ENCODE data around the gene TMEM62. TPM values are rescaled to one million over a fixed set of nuclear protein-coding genes. Genes with fewer than 3 reads are reported as not detected.
A peak's percentile ranks its signal among the peaks of the same experiment; 100 is the strongest.

Gene TMEM62
- total RNA-seq, 1 experiment from 2014 or later: 7.2 TPM

DNA sequence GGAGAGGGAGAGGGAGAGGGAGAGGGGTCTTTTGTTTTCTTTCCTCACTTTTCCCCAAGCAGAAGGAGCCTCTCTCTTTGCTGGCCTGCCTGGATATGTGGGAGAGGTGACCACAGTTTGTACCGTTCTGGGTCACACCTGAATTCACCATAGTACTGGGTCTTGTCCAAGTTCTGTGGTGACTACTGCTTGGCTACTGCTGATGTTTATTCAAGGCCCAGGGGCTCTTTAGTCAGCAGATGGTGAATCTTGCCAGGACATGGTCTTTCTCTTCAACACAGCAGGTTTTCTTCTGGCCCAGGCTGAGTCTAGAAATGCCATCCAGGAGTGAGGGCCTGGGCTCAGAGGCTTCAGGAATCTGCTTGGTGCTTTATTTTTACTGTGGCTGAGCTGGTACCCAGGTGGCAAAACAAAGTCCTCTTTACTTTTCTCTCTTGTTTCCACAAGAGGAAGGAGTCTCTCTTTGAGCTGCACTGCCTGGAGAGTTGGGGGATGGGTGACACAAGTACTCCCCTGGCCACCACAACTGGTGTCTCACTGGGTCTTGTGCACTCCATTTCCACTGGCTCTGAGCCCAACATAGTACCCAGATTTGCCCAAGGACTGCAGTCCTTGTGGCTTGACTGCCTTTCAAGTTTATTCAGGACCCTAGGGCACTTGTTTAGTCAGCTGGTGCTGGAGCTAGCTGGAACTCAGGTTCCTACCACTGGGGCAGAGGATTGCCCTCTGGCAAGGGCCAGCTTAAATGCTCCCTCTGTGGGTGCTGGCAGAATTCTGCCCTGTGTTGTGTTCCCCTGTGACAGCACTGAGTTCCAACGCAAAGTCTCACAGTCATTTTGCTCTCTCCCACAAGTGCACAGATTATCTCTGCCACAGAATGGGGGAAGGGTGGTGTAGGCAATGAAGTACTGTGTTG is 35.1 kb downstream of the TMEM62 start:
- Histone ChIP-seq H2BK15ac (ENCODE audit: low read depth, low read length) (no peak overlapping the region), H3K79me1 (ENCODE audit: insufficient read depth, low read depth, low read length, poor library complexity, severe bottlenecking) (no peaks in the 10 kb centered on the region), H3K79me2 (ENCODE audit: insufficient read depth, low read length) (no peaks in the 10 kb centered on the region), H2AK5ac (ENCODE audit: insufficient read length, low read length) (no peak overlapping the region), H3K4me1 (ENCODE audit: insufficient read depth, low read length) (no peaks in the 10 kb centered on the region), H2AFZ (ENCODE audit: low read length) (no peak overlapping the region), H2BK120ac (ENCODE audit: low read depth, low read length, poor library complexity, severe bottlenecking) (no peak overlapping the region), H2BK20ac (ENCODE audit: low read depth, low read length, poor library complexity, severe bottlenecking) (no peak overlapping the region), H3K4ac (ENCODE audit: low read depth, low read length) (no peak overlapping the region), H3K23ac (ENCODE audit: insufficient read length, low read depth, low read length) (no peak overlapping the region), H3T11ph (ENCODE audit: low read length) (no peak overlapping the region), H3K27me3 (ENCODE audit: insufficient read depth, low read length) (no peaks in the 10 kb centered on the region), H4K8ac (replicated peaks; ENCODE audit: insufficient read length, low read depth, low read length) (no peak overlapping the region), H3K27ac (ENCODE audit: insufficient read length, low read depth, low read length) (no peak overlapping the region), H4K91ac (ENCODE audit: insufficient read length, low read depth, low read length) (no peak overlapping the region), H4K5ac (ENCODE audit: insufficient read length, low read depth, low read length) (no peak overlapping the region), H4K20me1 (ENCODE audit: control insufficient read depth, insufficient read depth, insufficient read length) (no peaks in the 10 kb centered on the region), H3K23me2 (ENCODE audit: insufficient read length, low read depth, low read length, poor library complexity, severe bottlenecking) (no peaks in the 10 kb centered on the region), H3K18ac (ENCODE audit: insufficient read length, low read depth, low read length) (no peak overlapping the region), H3K14ac (ENCODE audit: insufficient read depth, low read length) (no peak overlapping the region), H3K56ac (ENCODE audit: insufficient read length, low read depth, low read length) (no peak overlapping the region), H2BK12ac (ENCODE audit: insufficient read length, low read depth, low read length) (no peak overlapping the region), H2BK5ac (ENCODE audit: insufficient read length, low read length) (no peak overlapping the region), H3K9me3 (ENCODE audit: control insufficient read depth, low read depth, low read length) (no peaks in the 10 kb centered on the region), H3K4me2 (ENCODE audit: insufficient read depth, insufficient read length, low read length) (no peak overlapping the region), H3K9ac (ENCODE audit: extremely low read depth, insufficient read length, low read length) (no peak overlapping the region)
- Mint-ChIP-seq H3K4me3 (no peak overlapping the region), H3K36me3 (ENCODE audit: insufficient read depth in 1 of 3, low read depth in 3 of 3) (peaks cover 8 to 50% (median 33%) of the 10 kb centered on the region in 3 experiments), H3K27ac (peak overlapping the region in 1 of 3 experiments; percentile 68; a peak in 1 of 7 replicates), H3K4me1 (peaks cover 8 to 10% of the 10 kb centered on the region in 2 experiments), H3K27me3 (ENCODE audit: low read depth) (no peaks in the 10 kb centered on the region), H3K9me3 (peaks cover 15 to 22% of the 10 kb centered on the region in 2 experiments)
- TF ChIP-seq, protein P1, sequence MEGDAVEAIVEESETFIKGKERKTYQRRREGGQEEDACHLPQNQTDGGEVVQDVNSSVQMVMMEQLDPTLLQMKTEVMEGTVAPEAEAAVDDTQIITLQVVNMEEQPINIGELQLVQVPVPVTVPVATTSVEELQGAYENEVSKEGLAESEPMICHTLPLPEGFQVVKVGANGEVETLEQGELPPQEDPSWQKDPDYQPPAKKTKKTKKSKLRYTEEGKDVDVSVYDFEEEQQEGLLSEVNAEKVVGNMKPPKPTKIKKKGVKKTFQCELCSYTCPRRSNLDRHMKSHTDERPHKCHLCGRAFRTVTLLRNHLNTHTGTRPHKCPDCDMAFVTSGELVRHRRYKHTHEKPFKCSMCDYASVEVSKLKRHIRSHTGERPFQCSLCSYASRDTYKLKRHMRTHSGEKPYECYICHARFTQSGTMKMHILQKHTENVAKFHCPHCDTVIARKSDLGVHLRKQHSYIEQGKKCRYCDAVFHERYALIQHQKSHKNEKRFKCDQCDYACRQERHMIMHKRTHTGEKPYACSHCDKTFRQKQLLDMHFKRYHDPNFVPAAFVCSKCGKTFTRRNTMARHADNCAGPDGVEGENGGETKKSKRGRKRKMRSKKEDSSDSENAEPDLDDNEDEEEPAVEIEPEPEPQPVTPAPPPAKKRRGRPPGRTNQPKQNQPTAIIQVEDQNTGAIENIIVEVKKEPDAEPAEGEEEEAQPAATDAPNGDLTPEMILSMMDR (conservative IDR thresholded peaks at IDR 0.05): no peak
- no CpG with 5 or more reads among the region's 2 CpGs for WGBS (ENCODE audit: extremely low coverage, insufficient read length, low lambda C conversion rate)
- no peak for DNase-seq

Measured in H9 (cell line).